ENCODE data around the gene SMAD1. TPM values are rescaled to one million over a fixed set of nuclear protein-coding genes. Genes with fewer than 3 reads are reported as not detected.
"Not testable (repeated sequence)": the region's sequence is repeated elsewhere in the genome, so short reads cannot be mapped to it uniquely, and the experiment has no call there.

Gene SMAD1
- total RNA-seq, 1 experiment from 2014 or later: 23.0 TPM

DNA sequence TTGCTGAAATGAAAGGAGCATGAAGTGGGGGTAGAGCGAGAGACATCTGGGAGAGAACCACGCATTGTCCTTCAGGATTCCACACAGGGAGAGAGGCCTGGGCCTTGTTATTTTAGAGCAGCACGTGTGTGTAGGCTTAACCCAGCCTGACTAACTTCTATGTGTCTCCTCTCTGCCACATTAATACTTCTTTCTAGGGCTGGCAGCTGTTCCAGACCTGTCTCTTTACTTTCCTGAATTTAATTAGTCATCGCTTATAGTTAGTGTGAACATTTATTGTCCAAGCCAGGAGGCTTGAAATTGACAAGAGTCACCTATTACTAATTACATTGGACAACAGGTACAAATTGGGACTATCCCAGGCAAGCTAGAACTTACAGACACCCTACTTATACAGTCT lies 51.3 kb downstream of the SMAD1 start:
- BruUV-seq (replicated peaks): no TSS peak
- no peak overlapping the region for H3K27ac ChIP-seq (ENCODE audit: low read depth, low read length)
- H3K4me2 ChIP-seq (ENCODE audit: low read length): no peak overlapping the region
- H3K4me3 ChIP-seq (replicated peaks in 1 of 2; ENCODE audit: low read depth in 1 of 2, low read length in 2 of 2): no peak overlapping the region
- ChIA-PET RAD21 (ENCODE audit: low non-redundant PET in 1 of 2, low total read pairs in 2 of 2, uncharacterized antibody in 2 of 2, unreplicated experiment in 2 of 2) (no interaction called here), CTCF (no interaction called here), POLR2A (no interaction called here)
- H3K4me1 ChIP-seq (ENCODE audit: control insufficient read depth in 1 of 2, insufficient read depth in 2 of 2, low read length in 2 of 2): no peaks in the 10 kb centered on the region
- no peak for DNase-seq (ENCODE audit: low read depth, low spot score)
- H3K9me3 ChIP-seq (ENCODE audit: control insufficient read depth in 1 of 2, insufficient read depth in 1 of 2, low read depth in 1 of 2, low read length in 2 of 2): no peaks in the 10 kb centered on the region
- no peaks in the 10 kb centered on the region for H3K36me3 ChIP-seq (ENCODE audit: control insufficient read depth in 1 of 2, insufficient read depth in 2 of 2, low read length in 2 of 2)
- H3K9ac ChIP-seq (ENCODE audit: low read length): no peak overlapping the region
- ATAC-seq: no peak
- H3K79me2 ChIP-seq (ENCODE audit: insufficient read depth, low read length): peaks cover 11% of the 10 kb centered on the region
- H3K27me3 ChIP-seq (ENCODE audit: insufficient read depth, low read length): no peaks in the 10 kb centered on the region
- no peaks in the 10 kb centered on the region for H3K9me2 ChIP-seq (ENCODE audit: insufficient read depth)
- H2AFZ ChIP-seq (ENCODE audit: low read depth, low read length, poor library complexity, severe bottlenecking): no peak overlapping the region
- no peaks in the 10 kb centered on the region for H4K20me1 ChIP-seq (ENCODE audit: insufficient read depth)
- TF ChIP-seq, protein P1, sequence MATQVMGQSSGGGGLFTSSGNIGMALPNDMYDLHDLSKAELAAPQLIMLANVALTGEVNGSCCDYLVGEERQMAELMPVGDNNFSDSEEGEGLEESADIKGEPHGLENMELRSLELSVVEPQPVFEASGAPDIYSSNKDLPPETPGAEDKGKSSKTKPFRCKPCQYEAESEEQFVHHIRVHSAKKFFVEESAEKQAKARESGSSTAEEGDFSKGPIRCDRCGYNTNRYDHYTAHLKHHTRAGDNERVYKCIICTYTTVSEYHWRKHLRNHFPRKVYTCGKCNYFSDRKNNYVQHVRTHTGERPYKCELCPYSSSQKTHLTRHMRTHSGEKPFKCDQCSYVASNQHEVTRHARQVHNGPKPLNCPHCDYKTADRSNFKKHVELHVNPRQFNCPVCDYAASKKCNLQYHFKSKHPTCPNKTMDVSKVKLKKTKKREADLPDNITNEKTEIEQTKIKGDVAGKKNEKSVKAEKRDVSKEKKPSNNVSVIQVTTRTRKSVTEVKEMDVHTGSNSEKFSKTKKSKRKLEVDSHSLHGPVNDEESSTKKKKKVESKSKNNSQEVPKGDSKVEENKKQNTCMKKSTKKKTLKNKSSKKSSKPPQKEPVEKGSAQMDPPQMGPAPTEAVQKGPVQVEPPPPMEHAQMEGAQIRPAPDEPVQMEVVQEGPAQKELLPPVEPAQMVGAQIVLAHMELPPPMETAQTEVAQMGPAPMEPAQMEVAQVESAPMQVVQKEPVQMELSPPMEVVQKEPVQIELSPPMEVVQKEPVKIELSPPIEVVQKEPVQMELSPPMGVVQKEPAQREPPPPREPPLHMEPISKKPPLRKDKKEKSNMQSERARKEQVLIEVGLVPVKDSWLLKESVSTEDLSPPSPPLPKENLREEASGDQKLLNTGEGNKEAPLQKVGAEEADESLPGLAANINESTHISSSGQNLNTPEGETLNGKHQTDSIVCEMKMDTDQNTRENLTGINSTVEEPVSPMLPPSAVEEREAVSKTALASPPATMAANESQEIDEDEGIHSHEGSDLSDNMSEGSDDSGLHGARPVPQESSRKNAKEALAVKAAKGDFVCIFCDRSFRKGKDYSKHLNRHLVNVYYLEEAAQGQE (IDR thresholded peaks at IDR 0.05; ENCODE audit: low read depth): no peak
- TF ChIP-seq ELF1 (IDR thresholded peaks at IDR 0.05; ENCODE audit: borderline replicate concordance, low read depth) (no peak), SRF (IDR thresholded peaks at IDR 0.05; ENCODE audit: low read depth) (no peak), JUND (IDR thresholded peaks at IDR 0.05) (no peak), TCF7L2 (IDR thresholded peaks at IDR 0.05; ENCODE audit: borderline replicate concordance, extremely low read depth, insufficient read depth, insufficient read length) (no peak), FOSL1 (IDR thresholded peaks at IDR 0.05; ENCODE audit: low read depth) (no peak), YY1 (IDR thresholded peaks at IDR 0.05; ENCODE audit: extremely low read depth, insufficient replicate concordance, low read depth, low read length) (no peak), EZH2 (IDR thresholded peaks at IDR 0.05) (no peak), EGR1 (IDR thresholded peaks at IDR 0.05; ENCODE audit: low read depth) (no peak), CEBPB (IDR thresholded peaks at IDR 0.05; ENCODE audit: low read depth) (no peak)
- TF ChIP-seq, protein P2, sequence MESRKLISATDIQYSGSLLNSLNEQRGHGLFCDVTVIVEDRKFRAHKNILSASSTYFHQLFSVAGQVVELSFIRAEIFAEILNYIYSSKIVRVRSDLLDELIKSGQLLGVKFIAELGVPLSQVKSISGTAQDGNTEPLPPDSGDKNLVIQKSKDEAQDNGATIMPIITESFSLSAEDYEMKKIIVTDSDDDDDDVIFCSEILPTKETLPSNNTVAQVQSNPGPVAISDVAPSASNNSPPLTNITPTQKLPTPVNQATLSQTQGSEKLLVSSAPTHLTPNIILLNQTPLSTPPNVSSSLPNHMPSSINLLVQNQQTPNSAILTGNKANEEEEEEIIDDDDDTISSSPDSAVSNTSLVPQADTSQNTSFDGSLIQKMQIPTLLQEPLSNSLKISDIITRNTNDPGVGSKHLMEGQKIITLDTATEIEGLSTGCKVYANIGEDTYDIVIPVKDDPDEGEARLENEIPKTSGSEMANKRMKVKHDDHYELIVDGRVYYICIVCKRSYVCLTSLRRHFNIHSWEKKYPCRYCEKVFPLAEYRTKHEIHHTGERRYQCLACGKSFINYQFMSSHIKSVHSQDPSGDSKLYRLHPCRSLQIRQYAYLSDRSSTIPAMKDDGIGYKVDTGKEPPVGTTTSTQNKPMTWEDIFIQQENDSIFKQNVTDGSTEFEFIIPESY (IDR thresholded peaks at IDR 0.05; ENCODE audit: extremely low read depth, insufficient replicate concordance, low read length): no peak
- TF ChIP-seq, protein P3, sequence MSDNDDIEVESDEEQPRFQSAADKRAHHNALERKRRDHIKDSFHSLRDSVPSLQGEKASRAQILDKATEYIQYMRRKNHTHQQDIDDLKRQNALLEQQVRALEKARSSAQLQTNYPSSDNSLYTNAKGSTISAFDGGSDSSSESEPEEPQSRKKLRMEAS (IDR thresholded peaks at IDR 0.05): no peak
- TF ChIP-seq, protein P4, sequence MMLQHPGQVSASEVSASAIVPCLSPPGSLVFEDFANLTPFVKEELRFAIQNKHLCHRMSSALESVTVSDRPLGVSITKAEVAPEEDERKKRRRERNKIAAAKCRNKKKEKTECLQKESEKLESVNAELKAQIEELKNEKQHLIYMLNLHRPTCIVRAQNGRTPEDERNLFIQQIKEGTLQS (IDR thresholded peaks at IDR 0.05): no peak
- intact Hi-C loops (cut with micrococcal nuclease): no loop called here

DNA sequence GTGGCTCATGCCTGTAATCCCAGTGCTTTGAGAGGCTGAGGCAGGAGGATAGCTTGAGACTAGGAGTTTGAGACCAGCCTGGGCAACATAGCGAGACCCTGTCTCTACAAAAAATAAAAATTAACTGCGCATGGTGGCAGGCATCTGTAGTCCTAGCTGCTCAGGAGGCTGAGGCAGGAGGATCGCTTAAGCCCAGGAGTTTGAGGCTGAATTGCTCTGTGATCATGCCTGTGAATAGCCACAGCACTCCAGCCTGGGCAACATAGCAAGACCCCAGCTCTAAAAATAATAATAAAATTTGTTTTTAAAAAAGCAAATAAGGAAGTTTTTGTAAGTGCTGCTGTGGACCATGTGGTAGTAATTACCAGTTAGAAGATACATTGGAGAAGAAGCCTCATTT lies 51.8 kb downstream of the SMAD1 start:
- H3K9ac ChIP-seq (ENCODE audit: low read length); H4K20me1 ChIP-seq (ENCODE audit: insufficient read depth); CTCF ChIA-PET; H3K4me3 ChIP-seq (replicated peaks in 1 of 2; ENCODE audit: low read depth in 1 of 2, low read length in 2 of 2); H3K4me2 ChIP-seq (ENCODE audit: low read length); H3K4me1 ChIP-seq (ENCODE audit: control insufficient read depth in 1 of 2, insufficient read depth in 2 of 2, low read length in 2 of 2); RAD21 ChIA-PET (ENCODE audit: low non-redundant PET in 1 of 2, low total read pairs in 2 of 2, uncharacterized antibody in 2 of 2, unreplicated experiment in 2 of 2); H3K9me3 ChIP-seq (ENCODE audit: control insufficient read depth in 1 of 2, insufficient read depth in 1 of 2, low read depth in 1 of 2, low read length in 2 of 2); H3K36me3 ChIP-seq (ENCODE audit: control insufficient read depth in 1 of 2, insufficient read depth in 2 of 2, low read length in 2 of 2); DNase-seq (ENCODE audit: low read depth, low spot score); H3K27me3 ChIP-seq (ENCODE audit: insufficient read depth, low read length); ATAC-seq; POLR2A ChIA-PET; H3K27ac ChIP-seq (ENCODE audit: low read depth, low read length); BruUV-seq (replicated peaks); intact Hi-C loops (cut with micrococcal nuclease); H2AFZ ChIP-seq (ENCODE audit: low read depth, low read length, poor library complexity, severe bottlenecking); H3K9me2 ChIP-seq (ENCODE audit: insufficient read depth): not testable (repeated sequence)
- peaks cover 11% of the 10 kb centered on the region for H3K79me2 ChIP-seq (ENCODE audit: insufficient read depth, low read length)

Data from HCT116 (cell line).